GM06990 (cell line): ENCODE results near the gene TTC9.

Source experiments
- DNase-seq: peaks from one replicate; pipeline ENCODE4 v3.0.0-alpha.2; 2011; ENCODE audit not compliant: insufficient read length; ENCODE audit errors: extremely low read depth
- H3K27me3 ChIP-seq: replicated peaks from 2 replicates; pipeline ENCODE4 v1.6.0; 2011; ENCODE audit warnings: low read length; ENCODE audit not compliant: control insufficient read depth, insufficient read depth
- H3K36me3 ChIP-seq: 2 replicates; pipeline ENCODE4 v1.5.1; 2011; ENCODE audit warnings: low read length; ENCODE audit not compliant: control insufficient read depth, insufficient read depth
- H3K4me3 ChIP-seq: replicated peaks from 2 replicates; pipeline ENCODE4 v1.5.1; 2011; ENCODE audit warnings: low read depth, mild to moderate bottlenecking, control low read depth, low read length
- TF ChIP-seq, protein P1 (sequence below): IDR thresholded peaks from 2 replicates; pipeline ENCODE4 v1.5.1; 2011; ENCODE audit warnings: low read length, control low read depth, mild to moderate bottlenecking, inconsistent platforms; ENCODE audit not compliant: insufficient read depth, poor library complexity, severe bottlenecking

TTC9 gene

GRCh38 chr14:70618314-70618713 is 23.4 kb upstream of the TTC9 start:
- H3K36me3 ChIP-seq: no peaks in the 10 kb centered on the region; the same call in 1 of the 2 replicates
- TF ChIP-seq, protein P1, sequence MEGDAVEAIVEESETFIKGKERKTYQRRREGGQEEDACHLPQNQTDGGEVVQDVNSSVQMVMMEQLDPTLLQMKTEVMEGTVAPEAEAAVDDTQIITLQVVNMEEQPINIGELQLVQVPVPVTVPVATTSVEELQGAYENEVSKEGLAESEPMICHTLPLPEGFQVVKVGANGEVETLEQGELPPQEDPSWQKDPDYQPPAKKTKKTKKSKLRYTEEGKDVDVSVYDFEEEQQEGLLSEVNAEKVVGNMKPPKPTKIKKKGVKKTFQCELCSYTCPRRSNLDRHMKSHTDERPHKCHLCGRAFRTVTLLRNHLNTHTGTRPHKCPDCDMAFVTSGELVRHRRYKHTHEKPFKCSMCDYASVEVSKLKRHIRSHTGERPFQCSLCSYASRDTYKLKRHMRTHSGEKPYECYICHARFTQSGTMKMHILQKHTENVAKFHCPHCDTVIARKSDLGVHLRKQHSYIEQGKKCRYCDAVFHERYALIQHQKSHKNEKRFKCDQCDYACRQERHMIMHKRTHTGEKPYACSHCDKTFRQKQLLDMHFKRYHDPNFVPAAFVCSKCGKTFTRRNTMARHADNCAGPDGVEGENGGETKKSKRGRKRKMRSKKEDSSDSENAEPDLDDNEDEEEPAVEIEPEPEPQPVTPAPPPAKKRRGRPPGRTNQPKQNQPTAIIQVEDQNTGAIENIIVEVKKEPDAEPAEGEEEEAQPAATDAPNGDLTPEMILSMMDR: no peak
- DNase-seq: no peak
- no peak overlapping the region for H3K4me3 ChIP-seq
- H3K27me3 ChIP-seq: no peaks in the 10 kb centered on the region

DNA sequence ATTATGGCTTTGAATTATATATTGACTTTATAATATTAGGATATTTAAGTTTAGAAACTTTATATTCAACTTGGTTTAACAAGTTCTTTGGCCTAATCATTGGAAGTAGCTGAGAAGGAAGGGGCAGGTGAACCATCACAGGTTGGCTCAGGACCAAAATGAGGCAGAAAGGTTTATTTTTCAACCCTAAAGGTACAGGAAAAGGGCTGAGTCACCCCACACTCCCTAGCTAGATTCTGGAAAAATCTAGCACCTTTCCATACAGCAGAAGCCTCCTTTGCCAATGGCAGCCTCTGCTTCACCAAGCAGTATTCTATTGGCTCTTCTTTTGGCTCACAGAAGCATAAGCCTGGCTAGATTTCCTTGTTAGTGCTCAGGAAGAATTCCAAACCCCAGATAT is 22.0 kb upstream of the TTC9 start:
- Histone ChIP-seq H3K27me3 (no peaks in the 10 kb centered on the region), H3K36me3 (no peaks in the 10 kb centered on the region; the same call in 1 of the 2 replicates), H3K4me3 (no peak overlapping the region)
- no peak for DNase-seq
- TF ChIP-seq, protein P1: no peak

GRCh38 chr14:70622111-70622712 is 19.5 kb upstream of the TTC9 start:
- Histone ChIP-seq H3K4me3 (no peak overlapping the region), H3K36me3 (peaks cover 3% of the 10 kb centered on the region), H3K27me3 (no peaks in the 10 kb centered on the region)
- no peak for DNase-seq
- TF ChIP-seq, protein P1: peak; percentile 89

GRCh38 chr14:70624972-70625371 is 16.7 kb upstream of the TTC9 start:
- Histone ChIP-seq H3K27me3 (no peaks in the 10 kb centered on the region), H3K4me3 (no peak overlapping the region), H3K36me3 (peaks cover 3% of the 10 kb centered on the region)
- DNase-seq: no peak
- TF ChIP-seq, protein P1: no peak

- no peak for DNase-seq
- Histone ChIP-seq H3K4me3 (no peak overlapping the region), H3K27me3 (no peaks in the 10 kb centered on the region), H3K36me3 (peaks cover 2% of the 10 kb centered on the region)
- TF ChIP-seq, protein P1: no peak
Observed at GRCh38 chr14:70631948-70632347, 9.8 kb upstream of the TTC9 start.
